ENCODE data around the gene UGT1A1. TPM values are rescaled to one million over a fixed set of nuclear protein-coding genes. Genes with fewer than 3 reads are reported as not detected.

UGT1A1 gene
- total RNA-seq, 1 experiment from 2014 or later = not detected

DNA sequence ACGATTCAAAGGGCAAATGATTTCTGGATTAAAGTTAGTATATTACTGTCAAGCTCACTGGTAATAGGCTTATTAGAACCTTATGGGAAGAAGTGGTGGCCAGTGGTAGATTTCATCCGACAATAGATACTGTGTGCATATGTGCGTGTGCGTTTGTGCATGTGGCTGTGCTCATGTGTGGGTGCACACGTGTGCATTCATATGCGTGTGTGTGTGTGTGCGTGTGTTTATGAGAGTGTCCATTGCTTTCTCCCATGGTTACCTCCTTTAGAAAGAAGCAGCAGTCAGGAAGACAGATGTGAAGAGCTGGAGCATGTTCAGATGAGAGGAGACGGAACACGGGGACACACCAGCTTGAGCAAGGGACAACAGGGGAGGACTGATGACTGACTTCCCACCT lies 9.2 kb downstream of the UGT1A1 start:
- WGBS (ENCODE audit: extremely low coverage, insufficient read length, low lambda C conversion rate) = no CpG with 5 or more reads among the region's 9 CpGs
- Histone ChIP-seq H3T11ph (ENCODE audit: low read length) (no peak overlapping the region), H4K5ac (ENCODE audit: insufficient read length, low read depth, low read length) (peak overlapping the region; percentile 80), H2AK5ac (ENCODE audit: insufficient read length, low read length) (no peak overlapping the region), H3K9ac (ENCODE audit: extremely low read depth, insufficient read length, low read length) (no peak overlapping the region), H3K14ac (ENCODE audit: insufficient read depth, low read length) (no peak overlapping the region), H3K4me2 (ENCODE audit: insufficient read depth, insufficient read length, low read length) (no peak overlapping the region), H4K8ac (replicated peaks; ENCODE audit: insufficient read length, low read depth, low read length) (peak overlapping the region; percentile 48), H2AFZ (ENCODE audit: low read length) (no peak overlapping the region), H3K18ac (ENCODE audit: insufficient read length, low read depth, low read length) (no peak overlapping the region), H2BK20ac (ENCODE audit: low read depth, low read length, poor library complexity, severe bottlenecking) (no peak overlapping the region), H3K27ac (ENCODE audit: insufficient read length, low read depth, low read length) (no peak overlapping the region), H4K20me1 (ENCODE audit: control insufficient read depth, insufficient read depth, insufficient read length) (no peaks in the 10 kb centered on the region), H3K23ac (ENCODE audit: insufficient read length, low read depth, low read length) (no peak overlapping the region), H4K91ac (ENCODE audit: insufficient read length, low read depth, low read length) (no peak overlapping the region), H2BK120ac (ENCODE audit: low read depth, low read length, poor library complexity, severe bottlenecking) (no peak overlapping the region), H3K4ac (ENCODE audit: low read depth, low read length) (no peak overlapping the region), H3K79me2 (ENCODE audit: insufficient read depth, low read length) (no peaks in the 10 kb centered on the region), H3K23me2 (ENCODE audit: insufficient read length, low read depth, low read length, poor library complexity, severe bottlenecking) (no peaks in the 10 kb centered on the region), H2BK5ac (ENCODE audit: insufficient read length, low read length) (no peak overlapping the region), H3K56ac (ENCODE audit: insufficient read length, low read depth, low read length) (no peak overlapping the region), H3K79me1 (ENCODE audit: insufficient read depth, low read depth, low read length, poor library complexity, severe bottlenecking) (no peaks in the 10 kb centered on the region), H2BK15ac (ENCODE audit: low read depth, low read length) (no peak overlapping the region), H2BK12ac (ENCODE audit: insufficient read length, low read depth, low read length) (peak overlapping the region; percentile 10), H3K9me3 (ENCODE audit: control insufficient read depth, low read depth, low read length) (no peaks in the 10 kb centered on the region), H3K4me1 (ENCODE audit: insufficient read depth, low read length) (peaks cover 2% of the 10 kb centered on the region; the same call in 1 of the 2 replicates), H3K27me3 (ENCODE audit: insufficient read depth, low read length) (no peaks in the 10 kb centered on the region)
- Mint-ChIP-seq H3K4me1 (peaks cover 5 to 6% of the 10 kb centered on the region in 2 experiments; a peak in 3 of 4 replicates), H3K9me3 (0 out of 5 replicates have a peak, but pooled peaks cover 0 to 3% of the 10 kb centered on the region in 2 experiments), H3K27ac (no peak overlapping the region), H3K27me3 (ENCODE audit: low read depth) (peaks cover 3% of the 10 kb centered on the region), H3K36me3 (ENCODE audit: insufficient read depth in 1 of 3, low read depth in 3 of 3) (no peaks in the 10 kb centered on the region; a peak in 1 of 7 replicates), H3K4me3 (no peak overlapping the region)
- DNase-seq = no peak
- no peak for TF ChIP-seq CTCF (conservative IDR thresholded peaks at IDR 0.05)
